Raji (cell line): ENCODE results near the gene SPOP.

Experiments used
- POLR2A ChIP-seq: IDR thresholded peaks from 2 replicates; pipeline ENCODE4 v1.6.1; 2011; ENCODE audit warnings: low read depth, low read length, control low read depth; ENCODE audit not compliant: insufficient read depth

SPOP gene

GRCh38 chr17:49578414-49578813, 99.5 kb downstream of the SPOP start:
- TF ChIP-seq POLR2A: no peak

- no peak for TF ChIP-seq POLR2A
Measured at GRCh38 chr17:49577963-49578362, 99.9 kb downstream of the SPOP start.

GRCh38 chr17:49577650-49577934, 100.3 kb downstream of the SPOP start:
- TF ChIP-seq POLR2A: no peak

- no peak for TF ChIP-seq POLR2A
Measured at GRCh38 chr17:49576917-49577649, 100.8 kb downstream of the SPOP start.

GRCh38 chr17:49576088-49576916, 101.6 kb downstream of the SPOP start:
- no peak for TF ChIP-seq POLR2A

- no peak for TF ChIP-seq POLR2A
Measured at GRCh38 chr17:49575679-49576087, 102.2 kb downstream of the SPOP start, which contains the start of gene NXPH3. NXPH3 (plus strand) TSS chr17:49575871; CDS start chr17:49576220, 349 bp downstream.

- TF ChIP-seq POLR2A: no peak
Measured at GRCh38 chr17:49574945-49575678, 102.8 kb downstream of the SPOP start.

GRCh38 chr17:49574323-49574781, 103.5 kb downstream of the SPOP start:
- TF ChIP-seq POLR2A: no peak

- no peak for TF ChIP-seq POLR2A
Measured at GRCh38 chr17:49573510-49574322, 104.2 kb downstream of the SPOP start.

- TF ChIP-seq POLR2A: no peak
Measured at GRCh38 chr17:49572806-49573420, 105.0 kb downstream of the SPOP start.

GRCh38 chr17:49572226-49572625, 105.7 kb downstream of the SPOP start:
- no peak for TF ChIP-seq POLR2A

GRCh38 chr17:49571764-49572163, 106.1 kb downstream of the SPOP start:
- TF ChIP-seq POLR2A: no peak

GRCh38 chr17:49571283-49571682, 106.6 kb downstream of the SPOP start:
- no peak for TF ChIP-seq POLR2A

GRCh38 chr17:49570540-49571242, 107.2 kb downstream of the SPOP start:
- TF ChIP-seq POLR2A: no peak
